B cell (primary cell): ENCODE measurements around the gene PRPF40A. TPM values are rescaled to one million over a fixed set of nuclear protein-coding genes. Genes with fewer than 3 reads are reported as not detected.

Source experiments
- ATAC-seq: fragments of 200-7000 bp; cut with Tn5 transposase; one replicate; pipeline ENCODE4 v1.10.0; 2021; ENCODE audit warnings: low read depth, mild to moderate bottlenecking, moderate number of reproducible peaks, moderate library complexity
- CTCF ChIA-PET: fragments of 350-600 bp; sonication (Branson Sonifier 250); formaldehyde crosslinking; loops from one replicate; lab custom pipeline; 2021; ENCODE audit warnings: antibody characterized with exemption, inconsistent platforms; lab: Charles Lee
- POLR2A ChIA-PET: fragments of 350-600 bp; sonication (Branson Sonifier 250); formaldehyde crosslinking; loops from one replicate; lab custom pipeline; 2021; ENCODE audit warnings: antibody characterized with exemption; lab: Charles Lee
- DNase-seq: peaks from one replicate; pipeline ENCODE4 v3.0.0; 2013
- H2AFZ ChIP-seq: 2 replicates; pipeline ENCODE4 v1.6.1; 2012; ENCODE audit warnings: mild to moderate bottlenecking, low read depth, low read length; ENCODE audit not compliant: insufficient read depth, poor library complexity, severe bottlenecking
- H3K27ac ChIP-seq, 2 donors: 1 replicate in 1 of 2; 2 replicates in 1 of 2; pipeline ENCODE4 v1.5.1; 2012 to 2013; ENCODE audit warnings: low read length in 2 of 2, mild to moderate bottlenecking in 2 of 2, moderate library complexity in 1 of 2
- H3K27me3 ChIP-seq, 4 experiments: fragments of 200-600 bp in 1 of 4; sonication (generic) in 1 of 4; replicated peaks in 1 of 4; 1 replicate in 2 of 4; 2 replicates in 2 of 4; pipeline versions ENCODE4 v1.6.1 to v1.7.0; 2013 to 2016; ENCODE audit warnings: low read length in 3 of 4, mild to moderate bottlenecking in 2 of 4, mixed read lengths in 1 of 4, moderate library complexity in 1 of 4; ENCODE audit not compliant: insufficient read depth in 4 of 4, control insufficient read depth in 3 of 4; ENCODE audit errors: control extremely low read depth in 1 of 4
- H3K36me3 ChIP-seq, 2 experiments: replicated peaks in 1 of 2; 1 replicate in 1 of 2; 2 replicates in 1 of 2; pipeline versions ENCODE4 v1.6.1 to v1.7.1; 2013; ENCODE audit warnings: low read length in 1 of 2; ENCODE audit not compliant: insufficient read depth in 2 of 2, control insufficient read depth in 1 of 2; ENCODE audit errors: control extremely low read depth in 1 of 2, extremely low read depth in 1 of 2
- H3K4me1 ChIP-seq, 2 donors: fragments of 200-600 bp in 1 of 2; sonication (generic) in 1 of 2; 1 replicate in 1 of 2; 2 replicates in 1 of 2; pipeline versions ENCODE4 v1.5.1 to v1.6.1; 2013 to 2017; ENCODE audit warnings: low read length in 2 of 2; ENCODE audit not compliant: control insufficient read depth in 2 of 2, insufficient read depth in 2 of 2
- H3K4me2 ChIP-seq: replicated peaks from 2 replicates; pipeline ENCODE3; 2012; ENCODE audit warnings: mild to moderate bottlenecking, low read depth, low read length; ENCODE audit not compliant: poor library complexity, severe bottlenecking
- H3K4me3 ChIP-seq, 5 experiments: fragments of 200-600 bp in 1 of 5; sonication (generic) in 1 of 5; 1 replicate in 3 of 5; 2 replicates in 2 of 5; pipeline versions ENCODE4 v1.5.1 to v1.7.0; 2011 to 2016; ENCODE audit warnings: low read length in 4 of 5, mild to moderate bottlenecking in 4 of 5, low read depth in 2 of 5, control low read depth in 1 of 5, moderate library complexity in 1 of 5; ENCODE audit not compliant: insufficient read depth in 1 of 5; ENCODE audit errors: control extremely low read depth in 1 of 5, extremely low read depth in 1 of 5
- H3K79me2 ChIP-seq: fragments of 200-600 bp; sonication (generic); one replicate; pipeline ENCODE4 v1.6.0; 2016; ENCODE audit warnings: low read length; ENCODE audit not compliant: control insufficient read depth, insufficient read depth
- H3K9ac ChIP-seq: fragments of 200-600 bp; sonication (generic); 2 replicates; pipeline ENCODE4 v1.6.1; 2017; ENCODE audit warnings: mild to moderate bottlenecking, low read length, moderate library complexity
- H3K9me3 ChIP-seq, 3 donors: one replicate each; pipeline versions ENCODE4 v1.6.1 to v1.7.1; 2013; ENCODE audit warnings: low read length in 2 of 3; ENCODE audit not compliant: control insufficient read depth in 2 of 3, insufficient read depth in 1 of 3; ENCODE audit errors: control extremely low read depth in 1 of 3
- H4K20me1 ChIP-seq: 2 replicates; pipeline ENCODE4 v1.6.0; 2012; ENCODE audit warnings: mild to moderate bottlenecking, low read length; ENCODE audit not compliant: insufficient read depth, control insufficient read depth, poor library complexity, severe bottlenecking
- H3K27ac Mint-ChIP-seq: one replicate; pipeline ENCODE4 v1.8.0; 2021; ENCODE audit warnings: mixed read lengths
- H3K27me3 Mint-ChIP-seq: one replicate; pipeline ENCODE4 v1.8.0; 2021; ENCODE audit warnings: mixed read lengths
- H3K4me1 Mint-ChIP-seq: one replicate; pipeline ENCODE4 v1.8.0; 2021; ENCODE audit warnings: mixed read lengths
- H3K4me3 Mint-ChIP-seq: one replicate; pipeline ENCODE4 v1.8.0; 2021; ENCODE audit warnings: mixed read lengths
- H3K9me3 Mint-ChIP-seq: one replicate; pipeline ENCODE4 v1.8.0; 2022; ENCODE audit warnings: mixed read lengths; ENCODE audit not compliant: insufficient read depth
- EZH2 ChIP-seq: IDR thresholded peaks from 2 replicates; pipeline ENCODE4 v1.6.1; 2012; ENCODE audit warnings: borderline replicate concordance, low read depth, mild to moderate bottlenecking, moderate library complexity, low read length; ENCODE audit not compliant: insufficient read depth, poor library complexity, severe bottlenecking
- WGBS: methylation state at CpG from one replicate; pipeline ENCODE4 v1.1.5; 2013; ENCODE audit warnings: missing lambda C conversion rate; ENCODE audit not compliant: insufficient coverage; 5-methylcytosine and 5-hydroxymethylcytosine counted together
- intact Hi-C: fragments of 100-400 bp; cut with micrococcal nuclease; formaldehyde crosslinking; loops from one replicate; pipeline ENCODE4 v1.10.0; 2022
- polyA plus RNA-seq: library from polyadenylated mRNA; depleted of rRNA; stranded (reverse); fragments of >200 nt; gene quantifications from 2 replicates; pipeline ENCODE4 v1.2.3, GENCODE V29; 2012
- total RNA-seq, 2 donors: library from RNA; stranded (reverse); fragments of 120-200 nt in 1 of 2; gene quantifications; 1 replicate in 1 of 2; 2 replicates in 1 of 2; pipeline versions ENCODE4 v1.2.3 to v1.2.4, GENCODE V29; 2013 to 2022
- TF ChIP-seq, protein P1 (sequence below): fragments of 200-600 bp; IDR thresholded peaks from one replicate; pipeline ENCODE4 v1.8.0; 2022; ENCODE audit warnings: antibody characterized with exemption, mild to moderate bottlenecking

Gene PRPF40A
- total and polyA plus RNA-seq, 2 donors (not counting 1 experiment from before 2014, with no cell fraction given): 40.4 to 115 TPM

DNA sequence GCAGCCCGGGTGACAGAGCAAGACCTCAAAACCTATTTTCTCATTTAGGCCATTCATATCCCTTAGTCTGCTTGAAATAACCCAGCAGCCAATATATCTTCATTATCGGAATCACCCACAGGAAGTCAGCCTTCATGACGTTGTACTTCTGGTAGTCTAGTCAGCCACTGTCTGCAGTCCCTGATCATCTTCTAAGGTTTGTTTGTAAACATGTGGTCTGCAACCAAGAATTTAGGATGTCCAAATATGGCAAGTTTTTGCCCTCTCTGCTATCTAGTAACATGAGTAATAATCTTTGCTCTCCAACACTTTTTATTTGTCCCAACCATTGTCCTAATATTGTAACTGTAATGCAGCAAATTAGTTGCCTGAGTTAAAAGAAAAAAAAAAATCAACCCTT, 92.5 kb downstream of the PRPF40A start:
- CTCF ChIA-PET: no interaction called here
- no peaks in the 10 kb centered on the region for H3K36me3 ChIP-seq
- no peak overlapping the region for H3K4me2 ChIP-seq
- POLR2A ChIA-PET: no interaction called here
- Mint-ChIP-seq H3K27me3 (no peaks in the 10 kb centered on the region), H3K4me3 (no peak overlapping the region), H3K4me1 (no peaks in the 10 kb centered on the region), H3K27ac (no peak overlapping the region), H3K9me3 (no peaks in the 10 kb centered on the region)
- H3K9me3 ChIP-seq: no peaks in the 10 kb centered on the region
- no peak overlapping the region for H3K27ac ChIP-seq
- DNase-seq (no peak), ATAC-seq (no peak)
- no peak overlapping the region for H3K4me3 ChIP-seq
- no peaks in the 10 kb centered on the region for H4K20me1 ChIP-seq
- H3K27me3 ChIP-seq: no peaks in the 10 kb centered on the region
- H3K79me2 ChIP-seq: no peaks in the 10 kb centered on the region
- H3K4me1 ChIP-seq: no peaks in the 10 kb centered on the region
- 80% methylated on average over 2 of the region's 3 CpGs for WGBS
- TF ChIP-seq EZH2: no peak
- TF ChIP-seq, protein P1, sequence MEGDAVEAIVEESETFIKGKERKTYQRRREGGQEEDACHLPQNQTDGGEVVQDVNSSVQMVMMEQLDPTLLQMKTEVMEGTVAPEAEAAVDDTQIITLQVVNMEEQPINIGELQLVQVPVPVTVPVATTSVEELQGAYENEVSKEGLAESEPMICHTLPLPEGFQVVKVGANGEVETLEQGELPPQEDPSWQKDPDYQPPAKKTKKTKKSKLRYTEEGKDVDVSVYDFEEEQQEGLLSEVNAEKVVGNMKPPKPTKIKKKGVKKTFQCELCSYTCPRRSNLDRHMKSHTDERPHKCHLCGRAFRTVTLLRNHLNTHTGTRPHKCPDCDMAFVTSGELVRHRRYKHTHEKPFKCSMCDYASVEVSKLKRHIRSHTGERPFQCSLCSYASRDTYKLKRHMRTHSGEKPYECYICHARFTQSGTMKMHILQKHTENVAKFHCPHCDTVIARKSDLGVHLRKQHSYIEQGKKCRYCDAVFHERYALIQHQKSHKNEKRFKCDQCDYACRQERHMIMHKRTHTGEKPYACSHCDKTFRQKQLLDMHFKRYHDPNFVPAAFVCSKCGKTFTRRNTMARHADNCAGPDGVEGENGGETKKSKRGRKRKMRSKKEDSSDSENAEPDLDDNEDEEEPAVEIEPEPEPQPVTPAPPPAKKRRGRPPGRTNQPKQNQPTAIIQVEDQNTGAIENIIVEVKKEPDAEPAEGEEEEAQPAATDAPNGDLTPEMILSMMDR: no peak
- no peak overlapping the region for H3K9ac ChIP-seq
- no peak overlapping the region for H2AFZ ChIP-seq
- intact Hi-C loops: no loop called here

DNA sequence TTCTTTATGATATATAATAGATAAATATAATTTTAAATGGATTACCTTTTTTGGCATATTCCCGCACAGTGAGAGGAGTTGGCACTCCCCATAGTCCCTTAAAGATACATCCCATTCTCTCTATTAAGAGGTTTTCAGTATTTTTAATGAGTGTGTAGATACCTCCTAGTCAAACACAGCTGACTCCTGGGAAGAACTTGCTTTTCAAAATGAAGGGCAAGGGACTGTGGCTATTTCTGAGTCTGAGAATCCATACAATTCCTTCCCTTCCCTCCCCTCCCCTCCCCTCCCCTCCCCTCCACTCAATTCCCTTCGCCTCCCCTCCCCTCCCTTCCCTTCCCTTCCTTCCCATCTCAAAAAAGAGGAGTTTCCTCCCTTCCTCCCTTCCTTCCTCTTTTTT, 93.5 kb downstream of the PRPF40A start:
- Histone ChIP-seq H3K36me3 (no peaks in the 10 kb centered on the region), H3K9ac (no peak overlapping the region), H3K27ac (no peak overlapping the region), H3K27me3 (no peaks in the 10 kb centered on the region), H3K4me2 (no peak overlapping the region), H3K9me3 (no peaks in the 10 kb centered on the region), H2AFZ (no peak overlapping the region), H4K20me1 (no peaks in the 10 kb centered on the region), H3K4me1 (no peaks in the 10 kb centered on the region), H3K79me2 (no peaks in the 10 kb centered on the region), H3K4me3 (no peak overlapping the region)
- no peak overlapping the region for H3K4me3 Mint-ChIP-seq
- ChIA-PET CTCF (interaction anchor here (0.8 kb wide), 2 partner anchors 11 to 434 kb away, joined by 3 read pairs; no protein-coding TSS in a partner anchor), POLR2A (no interaction called here)
- H3K27ac Mint-ChIP-seq: no peak overlapping the region
- TF ChIP-seq, protein P1: no peak
- no peak for TF ChIP-seq EZH2
- WGBS: no CpG with 5 or more reads among the region's 2 CpGs
- ATAC-seq: no peak
- H3K27me3 Mint-ChIP-seq: no peaks in the 10 kb centered on the region
- no peaks in the 10 kb centered on the region for H3K9me3 Mint-ChIP-seq
- DNase-seq: no peak
- intact Hi-C loops: no loop called here
- H3K4me1 Mint-ChIP-seq: no peaks in the 10 kb centered on the region
